ENCODE data around the gene SLCO4A1.

The SLCO4A1 gene

GRCh38 chr20:62686869-62687830 lies 44.8 kb downstream of the SLCO4A1 start:
- no peak for DNase-seq (ENCODE audit: low spot score)

DNA sequence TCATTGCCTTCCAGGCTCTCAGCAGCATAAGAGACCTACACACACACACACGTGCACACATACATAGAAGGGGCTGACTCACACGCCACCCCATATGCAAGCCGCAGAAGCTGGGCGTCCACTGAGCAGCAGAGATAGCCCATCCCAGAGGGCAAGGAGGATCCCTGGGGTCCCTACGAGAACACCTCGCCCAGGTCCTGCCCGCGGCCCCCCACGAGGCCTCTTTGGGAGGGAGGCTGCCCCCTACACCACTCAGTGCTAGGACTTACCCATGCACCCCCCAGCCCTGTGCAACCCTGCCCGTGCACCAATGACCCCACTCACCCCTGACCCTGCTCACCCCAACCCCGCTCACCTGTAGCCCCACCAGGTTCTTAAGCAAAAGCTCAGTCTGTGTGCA lies 45.8 kb downstream of the SLCO4A1 start:
- DNase-seq (ENCODE audit: low spot score) = no peak

DNA sequence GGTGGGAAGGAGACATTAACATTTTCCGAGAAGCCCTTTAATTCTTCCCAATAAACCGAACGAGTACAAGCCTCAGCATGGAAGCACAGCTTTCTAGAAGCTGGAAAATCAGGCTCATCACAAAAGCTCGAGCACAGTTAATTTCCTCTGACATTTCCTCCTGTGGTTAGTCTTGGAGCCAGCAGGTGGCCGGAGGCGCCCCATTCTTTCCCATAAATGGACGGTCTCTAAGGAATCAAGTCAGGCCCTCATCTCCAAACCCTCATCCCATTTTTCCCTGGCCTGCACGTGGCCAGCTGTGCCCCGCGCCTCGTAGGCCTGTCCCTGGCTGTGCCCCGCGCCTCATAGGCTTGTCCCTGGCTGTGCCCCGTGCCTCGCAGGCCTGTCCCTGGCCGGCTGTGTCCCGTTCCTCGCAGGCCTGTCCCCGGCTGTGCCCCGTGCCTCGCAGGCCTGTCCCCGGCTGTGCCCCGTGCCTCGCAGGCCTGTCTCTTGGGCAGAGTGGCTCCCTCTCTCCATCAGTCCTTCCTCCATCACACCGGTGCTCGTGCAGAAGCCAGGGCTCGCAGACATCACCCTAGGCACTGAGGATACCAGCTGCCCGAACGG lies 46.7 kb downstream of the SLCO4A1 start:
- no peak for DNase-seq (ENCODE audit: low spot score)

- no peak for DNase-seq (ENCODE audit: low spot score)
These were observed 47.6 kb downstream of the SLCO4A1 start for GRCh38 chr20:62689861-62690260.

- DNase-seq (ENCODE audit: low spot score) = no peak
These were observed 48.0 kb downstream of the SLCO4A1 start for GRCh38 chr20:62690261-62690820.

GRCh38 chr20:62691487-62691886 lies 49.2 kb downstream of the SLCO4A1 start:
- DNase-seq (ENCODE audit: low spot score) = no peak

GRCh38 chr20:62692176-62692575 lies 49.9 kb downstream of the SLCO4A1 start:
- no peak for DNase-seq (ENCODE audit: low spot score)

DNA sequence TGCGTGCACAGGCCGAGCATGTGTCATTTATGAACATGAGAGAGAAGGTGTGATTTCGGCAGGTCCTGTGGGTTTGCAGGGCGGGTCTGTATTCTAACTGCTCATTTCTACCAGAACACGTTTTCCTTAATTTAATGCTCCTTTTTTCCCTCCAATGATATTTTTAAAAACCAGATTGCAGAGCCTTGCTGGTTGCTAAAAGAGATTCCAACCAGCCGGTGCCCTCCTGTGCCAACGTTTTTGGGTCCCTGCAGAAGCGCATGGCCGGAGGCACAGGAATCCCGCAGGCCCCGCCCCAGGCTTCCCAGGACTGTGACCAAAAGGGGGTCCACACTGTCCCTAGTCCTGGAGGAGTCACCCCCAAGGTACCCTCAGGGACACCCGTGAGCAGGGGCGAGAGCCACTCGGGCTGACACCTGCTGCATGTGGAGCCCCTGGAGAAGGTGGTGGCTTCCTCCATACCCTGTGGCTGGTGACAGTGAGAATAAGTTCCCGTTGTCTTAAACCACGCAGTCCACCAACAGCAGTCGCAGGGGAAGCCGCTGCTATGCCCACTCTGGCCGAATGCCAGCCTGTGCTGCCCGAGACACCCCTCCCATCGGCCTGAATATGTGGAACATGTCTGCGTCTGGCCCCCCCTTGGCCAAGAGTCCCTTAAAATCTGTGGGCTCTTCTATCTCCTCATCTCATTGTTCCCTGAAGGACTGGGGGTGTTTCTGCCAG lies 50.7 kb downstream of the SLCO4A1 start:
- no peak for DNase-seq (ENCODE audit: low spot score)

DNA sequence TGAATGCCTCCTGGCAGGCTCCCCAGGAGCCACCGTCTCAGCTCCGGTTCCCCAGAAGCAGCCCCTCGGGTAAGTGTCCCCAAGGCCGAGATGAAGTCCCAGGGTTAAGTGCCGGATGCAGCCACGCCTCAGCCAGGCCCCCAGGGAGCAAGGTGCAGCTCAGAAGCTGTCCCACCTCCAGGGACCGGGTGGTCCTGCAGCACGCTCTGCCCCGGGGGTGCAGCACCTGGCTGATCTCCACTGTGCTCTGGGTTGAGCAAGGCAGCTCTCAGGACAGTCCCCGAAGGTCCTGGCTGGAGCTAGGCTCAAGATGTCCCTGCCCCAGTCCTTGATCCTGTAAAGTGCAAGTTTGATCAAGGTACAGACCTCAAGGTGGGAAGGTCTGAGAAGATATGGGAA lies 51.2 kb downstream of the SLCO4A1 start:
- DNase-seq (ENCODE audit: low spot score) = no peak

GRCh38 chr20:62694106-62694505 lies 51.8 kb downstream of the SLCO4A1 start:
- no peak for DNase-seq (ENCODE audit: low spot score)

DNA sequence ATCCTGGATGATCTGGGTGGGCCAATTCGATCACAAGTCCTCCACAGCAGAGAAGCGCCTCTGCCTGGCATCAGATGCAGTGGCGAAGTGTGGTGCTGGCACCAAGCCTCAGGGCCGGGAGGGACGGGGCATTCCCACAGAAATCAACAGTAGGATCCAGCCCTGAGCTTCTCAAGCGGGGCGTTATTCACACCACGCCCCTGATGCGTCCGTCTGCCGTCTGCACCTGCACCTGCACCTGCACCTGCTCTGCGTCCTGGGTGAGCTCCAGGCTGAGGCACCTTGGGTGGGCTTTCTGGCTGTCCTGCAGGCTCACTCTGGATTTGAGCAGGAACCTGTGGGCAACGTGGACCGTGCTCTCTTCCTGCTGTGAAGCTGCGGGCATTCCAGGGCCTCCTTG lies 52.6 kb downstream of the SLCO4A1 start:
- DNase-seq (ENCODE audit: low spot score) = no peak

- no peak for DNase-seq (ENCODE audit: low spot score)
These were observed 53.4 kb downstream of the SLCO4A1 start for GRCh38 chr20:62695448-62696414.

DNA sequence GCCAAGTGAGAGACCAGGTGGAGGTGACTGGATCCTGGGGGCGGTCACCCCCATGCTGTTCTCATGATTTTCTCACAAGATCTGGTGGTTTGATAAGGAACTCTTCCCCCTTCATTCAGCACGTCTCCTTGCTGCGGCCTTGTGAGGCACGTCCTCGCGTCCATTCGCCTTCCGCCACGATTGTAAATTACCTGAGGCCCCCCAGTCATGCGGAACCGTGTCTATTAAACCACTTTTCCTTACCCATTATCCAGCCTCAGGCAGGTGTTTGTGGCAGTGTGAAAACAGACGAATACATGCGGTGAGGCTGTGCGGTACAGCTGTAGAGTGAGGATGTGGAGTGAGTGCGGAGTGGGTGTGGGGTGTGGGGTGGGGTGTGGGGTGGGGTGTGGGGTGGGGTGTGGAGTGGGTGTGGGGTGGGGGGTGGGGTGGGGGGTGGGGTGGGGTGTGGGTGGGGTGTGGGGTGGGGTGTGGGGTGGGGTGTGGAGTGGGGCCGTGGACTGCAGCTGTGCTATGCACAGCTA lies 54.2 kb downstream of the SLCO4A1 start:
- DNase-seq (ENCODE audit: low spot score) = no peak

DNA sequence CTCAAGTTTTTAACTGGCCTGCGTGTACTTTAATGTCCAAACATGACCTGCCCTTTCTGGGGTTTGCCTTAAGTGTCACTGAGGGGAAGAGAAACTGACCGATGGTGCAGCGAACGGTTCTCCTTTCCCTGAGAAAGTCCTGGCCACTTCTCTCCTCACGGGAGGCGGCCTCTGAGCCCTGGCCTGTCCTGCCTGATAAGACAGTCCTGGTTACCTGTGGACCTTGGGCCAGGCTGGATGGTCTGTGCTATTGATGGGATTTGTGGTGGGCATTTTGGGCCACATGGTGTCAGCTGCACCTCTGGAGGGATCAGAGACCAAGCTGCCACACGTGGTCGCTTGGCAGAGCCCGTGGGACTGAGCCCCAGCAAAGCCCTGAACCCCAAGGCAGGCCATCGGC lies 54.7 kb downstream of the SLCO4A1 start:
- no peak for DNase-seq (ENCODE audit: low spot score)

DNA sequence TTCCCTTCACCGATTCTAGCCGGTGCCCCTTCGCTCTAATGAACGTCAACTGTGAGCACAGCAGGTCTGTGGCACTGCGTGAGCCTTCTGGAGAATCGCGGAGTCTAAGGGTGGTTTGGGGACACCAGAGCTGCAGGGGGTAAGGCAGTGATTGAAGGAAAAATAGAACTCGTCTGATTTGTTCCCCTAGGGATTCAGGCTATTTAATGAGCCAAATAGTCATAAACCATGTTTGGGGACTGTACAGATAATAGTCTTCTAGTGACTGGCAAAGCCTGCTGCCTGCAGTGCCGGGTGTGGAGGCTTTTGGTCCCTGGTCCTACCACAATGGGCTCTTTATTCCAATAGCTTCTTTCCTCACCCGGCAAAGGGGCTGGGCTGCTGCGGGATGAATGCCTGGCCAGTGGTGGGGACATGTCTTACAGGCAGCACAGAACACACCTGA lies 55.2 kb downstream of the SLCO4A1 start:
- no peak for DNase-seq (ENCODE audit: low spot score)

GRCh38 chr20:62698231-62698630 lies 55.9 kb downstream of the SLCO4A1 start:
- no peak for DNase-seq (ENCODE audit: low spot score)

DNA sequence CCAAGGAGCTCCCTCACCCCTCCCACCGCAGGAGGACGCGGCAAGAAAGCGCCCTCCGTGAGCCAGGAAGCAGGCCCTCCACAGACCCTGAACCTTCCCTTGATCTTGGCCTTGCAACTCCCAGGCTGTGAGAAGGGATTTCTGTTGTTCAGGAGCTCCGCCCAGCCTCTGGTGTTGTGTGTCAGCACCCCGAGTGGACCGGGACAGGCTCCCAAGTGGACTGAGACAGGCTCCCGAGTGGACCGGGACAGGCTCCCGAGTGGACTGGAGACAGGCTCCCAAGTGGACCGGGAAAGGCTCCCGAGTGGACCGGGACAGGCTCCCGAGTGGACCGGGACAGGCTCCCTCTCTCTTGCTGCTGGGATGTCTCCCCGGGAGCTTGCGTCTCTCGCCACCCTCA lies 57.0 kb downstream of the SLCO4A1 start:
- DNase-seq (ENCODE audit: low spot score) = no peak

GRCh38 chr20:62699741-62700140 lies 57.4 kb downstream of the SLCO4A1 start:
- no peak for DNase-seq (ENCODE audit: low spot score)

DNA sequence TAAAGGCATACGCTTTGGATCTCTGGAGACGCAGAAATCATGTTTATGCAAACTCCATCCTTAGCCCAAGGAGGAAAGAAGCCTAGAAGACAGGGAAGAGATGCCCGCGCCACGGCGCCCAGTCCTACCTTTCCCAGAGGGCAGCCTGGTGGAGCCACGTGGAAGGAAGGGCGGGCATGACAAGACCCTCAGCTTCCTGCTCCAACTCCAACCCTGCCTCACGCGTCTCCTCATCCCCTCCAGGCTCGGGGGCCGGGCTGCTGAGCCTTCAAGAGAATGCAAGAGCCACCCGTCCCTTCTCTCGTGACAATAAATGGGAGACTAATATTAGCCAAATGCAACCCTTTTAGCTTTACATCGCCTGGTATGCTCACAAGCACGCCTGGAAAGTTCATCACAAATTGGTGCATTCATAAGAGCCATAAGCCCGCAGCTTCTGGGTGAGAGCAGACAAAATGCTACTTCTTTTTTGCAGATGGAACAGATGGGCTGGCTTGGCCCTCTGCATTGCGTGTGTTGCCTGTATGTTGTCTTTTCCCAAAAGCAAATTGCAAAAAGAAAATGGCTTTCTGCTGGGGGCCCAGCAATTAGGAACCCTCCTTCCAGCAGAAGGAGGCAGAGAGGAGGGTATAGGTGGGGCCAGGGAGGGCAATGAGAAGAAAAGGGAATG lies 58.1 kb downstream of the SLCO4A1 start:
- no peak for DNase-seq (ENCODE audit: low spot score)
